ENCODE data around the gene PLEKHG4.

DNA sequence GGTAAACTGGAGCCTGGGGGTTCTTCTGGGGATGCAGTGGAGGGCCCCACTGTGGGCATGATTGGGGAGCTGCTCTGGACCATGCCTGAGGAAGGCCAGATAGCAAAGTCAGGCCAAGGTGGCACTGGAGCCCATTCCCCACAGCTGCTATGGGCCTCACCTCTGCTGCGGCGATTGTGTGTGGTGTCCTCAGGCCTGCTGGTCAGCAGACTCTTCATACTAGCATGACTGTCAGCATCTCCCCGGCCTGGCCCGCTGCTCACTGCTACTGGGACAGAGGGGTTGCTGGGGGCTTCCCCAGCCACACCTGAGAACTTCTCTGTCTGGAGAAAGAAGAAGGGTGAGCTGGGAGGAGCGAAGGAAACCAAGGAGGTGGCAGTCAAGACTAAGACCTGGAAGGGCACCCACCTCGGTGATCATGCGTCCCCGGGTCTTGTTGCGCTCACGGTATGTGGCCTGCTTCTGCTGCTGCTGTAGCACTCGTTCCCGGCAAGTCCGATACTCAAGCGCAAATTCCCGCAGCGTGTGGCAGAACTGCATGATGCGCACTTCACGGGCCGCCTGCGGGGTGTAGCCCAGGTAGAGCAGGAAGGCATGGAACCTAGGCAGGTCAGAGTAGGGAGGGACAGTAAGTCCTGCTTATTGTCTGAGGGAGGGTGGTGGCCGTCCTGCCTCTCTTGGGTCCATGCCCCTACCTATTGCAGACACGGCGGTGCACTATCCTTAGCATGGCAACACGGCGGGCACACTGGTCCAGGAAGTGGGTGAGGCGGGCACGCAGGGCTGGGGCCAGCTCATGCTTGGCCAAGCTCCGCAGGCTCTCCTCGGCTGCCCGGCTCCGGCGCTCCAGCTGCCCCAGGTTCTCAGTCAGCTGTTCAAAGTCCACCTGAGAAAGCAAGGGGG is 49.2 kb upstream of the PLEKHG4 start:
- TF ChIP-seq, protein P1, sequence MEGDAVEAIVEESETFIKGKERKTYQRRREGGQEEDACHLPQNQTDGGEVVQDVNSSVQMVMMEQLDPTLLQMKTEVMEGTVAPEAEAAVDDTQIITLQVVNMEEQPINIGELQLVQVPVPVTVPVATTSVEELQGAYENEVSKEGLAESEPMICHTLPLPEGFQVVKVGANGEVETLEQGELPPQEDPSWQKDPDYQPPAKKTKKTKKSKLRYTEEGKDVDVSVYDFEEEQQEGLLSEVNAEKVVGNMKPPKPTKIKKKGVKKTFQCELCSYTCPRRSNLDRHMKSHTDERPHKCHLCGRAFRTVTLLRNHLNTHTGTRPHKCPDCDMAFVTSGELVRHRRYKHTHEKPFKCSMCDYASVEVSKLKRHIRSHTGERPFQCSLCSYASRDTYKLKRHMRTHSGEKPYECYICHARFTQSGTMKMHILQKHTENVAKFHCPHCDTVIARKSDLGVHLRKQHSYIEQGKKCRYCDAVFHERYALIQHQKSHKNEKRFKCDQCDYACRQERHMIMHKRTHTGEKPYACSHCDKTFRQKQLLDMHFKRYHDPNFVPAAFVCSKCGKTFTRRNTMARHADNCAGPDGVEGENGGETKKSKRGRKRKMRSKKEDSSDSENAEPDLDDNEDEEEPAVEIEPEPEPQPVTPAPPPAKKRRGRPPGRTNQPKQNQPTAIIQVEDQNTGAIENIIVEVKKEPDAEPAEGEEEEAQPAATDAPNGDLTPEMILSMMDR (IDR thresholded peaks at IDR 0.05; ENCODE audit: low read depth, low read length) = no peak
- no peak for TF ChIP-seq EZH2phosphoT487 (IDR thresholded peaks at IDR 0.05; ENCODE audit: low read depth)

Data from OCI-LY3 (cell line).